ENCODE measurements around the gene TJP3.
A peak's percentile ranks its signal among the peaks of the same experiment; 100 is the strongest.

Gene TJP3

GRCh38 chr19:3771000-3771905 is 63.1 kb downstream of the TJP3 start:
- no peak for DNase-seq

DNA sequence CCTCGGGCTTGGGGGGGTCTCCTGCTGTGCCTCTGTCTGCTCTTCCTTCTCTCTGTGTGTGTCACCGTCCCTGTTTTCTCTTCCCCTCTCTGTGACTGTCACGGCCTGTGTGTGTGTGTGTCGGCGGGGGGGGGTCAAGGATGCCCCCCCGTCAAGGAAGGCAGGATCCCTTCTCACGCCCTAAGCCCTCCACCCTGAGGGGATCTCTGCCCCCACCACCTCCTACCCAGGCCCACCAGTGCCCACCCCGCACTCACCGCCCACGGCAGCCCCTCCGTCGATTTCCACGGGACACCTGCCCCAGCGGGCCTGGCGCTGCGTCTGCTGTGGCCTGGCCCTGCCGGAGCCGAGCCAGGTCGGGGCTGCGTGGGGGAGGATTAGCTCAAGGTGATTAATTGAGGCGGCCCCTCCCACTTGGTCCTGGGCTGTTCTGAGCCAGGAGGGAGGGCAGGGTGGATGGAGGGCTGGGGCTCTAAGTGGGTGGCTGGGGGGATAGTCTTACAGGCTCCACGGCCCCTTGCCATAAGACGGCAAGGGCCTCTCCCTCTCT is 63.8 kb downstream of the TJP3 start, which contains the start of gene RAX2:
Gene RAX2, minus strand, starts transcription at position 323 of the 550 bp plus-strand sequence. CDS start 486 bp downstream, outside the sequence.
- DNase-seq: no peak

- DNase-seq: no peak
Observed at GRCh38 chr19:3773814-3774515, 65.8 kb downstream of the TJP3 start.

- DNase-seq: no peak
Observed at GRCh38 chr19:3774621-3775373, 66.6 kb downstream of the TJP3 start.

- no peak for DNase-seq
Observed at GRCh38 chr19:3775374-3775711, 67.2 kb downstream of the TJP3 start.

- no peak for DNase-seq
Observed at GRCh38 chr19:3775831-3776230, 67.6 kb downstream of the TJP3 start.

DNA sequence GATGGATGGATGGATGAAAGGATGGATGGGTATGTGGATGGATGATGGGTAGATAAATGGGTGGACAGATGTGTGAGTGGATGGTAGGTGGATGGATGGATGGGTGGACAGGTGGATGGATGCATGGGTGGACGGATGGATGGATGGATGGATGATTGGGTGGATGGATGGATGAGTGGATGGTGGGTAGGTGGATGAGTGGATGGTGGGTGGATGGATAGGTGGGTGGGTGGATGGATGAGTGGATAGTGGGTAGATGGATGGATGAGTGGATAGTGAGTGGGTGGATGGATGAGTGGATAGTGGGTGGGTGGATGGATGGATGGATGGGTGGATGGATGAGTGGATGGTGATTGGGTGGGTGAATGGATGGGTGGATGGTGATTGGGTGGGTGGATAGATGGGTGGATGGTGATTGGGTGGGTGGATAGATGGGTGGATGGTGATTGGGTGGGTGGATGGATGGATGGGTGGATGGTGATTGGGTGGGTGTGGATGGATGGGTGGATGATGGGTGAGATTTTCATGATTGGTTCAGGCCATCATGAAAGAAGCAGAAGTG is 68.4 kb downstream of the TJP3 start:
- no peak for DNase-seq

DNA sequence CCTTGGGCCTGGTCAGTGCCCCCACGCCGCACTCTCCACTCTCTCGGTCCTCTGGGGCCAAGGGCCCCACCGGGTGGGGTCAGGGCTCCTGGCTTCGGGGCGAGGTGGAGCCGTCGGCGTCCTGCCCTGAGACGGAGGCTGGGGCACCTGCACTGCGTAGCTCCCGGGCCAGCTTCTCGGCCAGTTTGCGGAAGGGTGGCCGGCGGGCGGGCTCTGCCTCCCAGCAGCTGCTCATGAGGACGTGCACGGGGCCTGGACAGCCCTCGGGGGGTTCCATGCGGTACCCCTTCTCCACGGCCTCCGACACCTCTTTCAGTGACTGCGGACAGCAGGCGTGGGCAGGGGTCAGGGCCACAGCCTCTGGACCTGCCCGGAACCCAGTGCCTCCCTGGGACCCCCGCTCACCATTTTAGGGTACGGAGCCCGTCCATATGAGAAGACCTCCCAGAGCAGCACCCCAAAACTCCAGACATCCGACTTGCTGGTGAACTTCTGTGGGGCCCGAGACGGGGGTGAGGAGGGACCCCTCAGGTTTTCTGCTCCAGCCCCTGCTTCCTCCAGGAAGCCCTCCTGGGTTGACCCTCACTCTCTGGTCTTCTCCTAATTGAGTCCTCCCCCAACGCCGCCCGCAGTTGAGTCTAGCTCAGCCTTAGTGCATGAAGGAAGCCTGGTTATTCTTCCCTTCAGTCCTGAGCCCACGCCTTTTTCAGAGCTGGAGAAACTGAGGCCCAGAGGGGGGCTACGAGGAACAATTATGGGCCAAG is 70.1 kb downstream of the TJP3 start:
- DNase-seq: no peak

- DNase-seq: no peak
Observed at GRCh38 chr19:3778899-3779723, 70.9 kb downstream of the TJP3 start.

GRCh38 chr19:3780786-3781304 is 72.7 kb downstream of the TJP3 start:
- DNase-seq: no peak

- no peak for DNase-seq
Observed at GRCh38 chr19:3781603-3782002, 73.4 kb downstream of the TJP3 start.

DNA sequence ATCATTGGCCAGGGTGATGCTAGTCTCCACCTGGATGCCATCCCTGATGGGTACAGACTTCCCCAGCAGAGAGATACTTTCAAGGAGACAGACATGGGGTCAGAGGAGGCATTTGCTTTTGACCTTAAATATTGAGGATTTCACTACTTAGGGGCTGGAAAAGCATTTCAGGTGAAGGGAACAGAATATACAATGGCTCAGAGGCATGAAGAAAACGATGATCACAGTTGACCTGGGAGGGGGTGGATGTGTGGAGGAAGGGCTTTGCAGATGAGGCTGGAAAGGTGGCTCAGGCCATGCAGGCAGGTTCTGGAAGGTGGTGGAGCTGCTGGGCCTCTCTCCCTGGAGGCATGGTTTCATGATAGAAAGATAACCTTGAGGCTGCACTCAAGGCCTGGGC is 74.1 kb downstream of the TJP3 start:
- DNase-seq: no peak

- no peak for DNase-seq
Observed at GRCh38 chr19:3782903-3783302, 74.7 kb downstream of the TJP3 start.

DNA sequence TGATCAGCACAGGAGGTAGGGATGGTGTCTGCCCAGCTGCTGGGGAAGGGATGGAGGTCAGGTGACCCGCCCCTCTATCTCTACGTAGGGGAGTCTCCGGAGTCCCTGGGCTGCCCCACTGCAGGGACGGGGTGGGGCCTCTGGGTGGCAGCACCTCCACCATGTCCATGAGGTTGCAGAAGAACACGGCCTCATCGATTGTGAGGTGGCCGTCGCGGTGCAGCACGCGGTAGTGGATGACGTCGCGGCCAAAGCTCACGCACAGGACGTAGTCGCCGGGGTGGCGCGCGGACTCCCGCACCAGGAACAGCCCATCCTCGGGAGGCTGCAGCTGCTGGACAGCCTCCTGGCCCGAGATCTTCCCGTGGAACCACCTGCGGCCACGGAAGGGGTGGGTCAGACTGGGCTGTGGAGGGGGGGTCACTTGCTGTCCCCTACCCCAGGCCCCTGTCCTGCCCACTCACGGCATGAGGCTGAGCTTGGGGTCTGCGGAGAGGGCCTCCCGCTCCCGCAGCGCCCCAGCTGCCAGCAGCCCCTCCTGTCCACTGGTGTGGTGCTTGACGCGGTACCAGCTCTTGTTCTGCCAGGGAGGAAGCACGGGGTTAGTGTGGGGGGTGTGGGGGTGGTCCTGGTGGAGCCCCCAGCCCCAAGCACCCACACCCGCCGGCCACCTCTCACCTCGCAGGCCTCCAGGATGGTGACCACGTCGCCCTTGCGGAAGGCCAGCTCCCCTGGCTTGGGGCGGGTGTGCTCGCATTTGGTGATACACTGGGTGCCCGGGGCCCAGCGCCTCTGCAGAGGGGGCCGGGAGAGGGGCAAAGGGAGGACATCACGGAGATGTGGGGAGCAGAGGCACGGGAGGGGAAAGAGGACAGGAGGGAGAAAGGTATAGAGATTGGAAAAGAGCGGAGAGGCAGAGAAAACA is 75.7 kb downstream of the TJP3 start:
- DNase-seq: peak; percentile 8

DNA sequence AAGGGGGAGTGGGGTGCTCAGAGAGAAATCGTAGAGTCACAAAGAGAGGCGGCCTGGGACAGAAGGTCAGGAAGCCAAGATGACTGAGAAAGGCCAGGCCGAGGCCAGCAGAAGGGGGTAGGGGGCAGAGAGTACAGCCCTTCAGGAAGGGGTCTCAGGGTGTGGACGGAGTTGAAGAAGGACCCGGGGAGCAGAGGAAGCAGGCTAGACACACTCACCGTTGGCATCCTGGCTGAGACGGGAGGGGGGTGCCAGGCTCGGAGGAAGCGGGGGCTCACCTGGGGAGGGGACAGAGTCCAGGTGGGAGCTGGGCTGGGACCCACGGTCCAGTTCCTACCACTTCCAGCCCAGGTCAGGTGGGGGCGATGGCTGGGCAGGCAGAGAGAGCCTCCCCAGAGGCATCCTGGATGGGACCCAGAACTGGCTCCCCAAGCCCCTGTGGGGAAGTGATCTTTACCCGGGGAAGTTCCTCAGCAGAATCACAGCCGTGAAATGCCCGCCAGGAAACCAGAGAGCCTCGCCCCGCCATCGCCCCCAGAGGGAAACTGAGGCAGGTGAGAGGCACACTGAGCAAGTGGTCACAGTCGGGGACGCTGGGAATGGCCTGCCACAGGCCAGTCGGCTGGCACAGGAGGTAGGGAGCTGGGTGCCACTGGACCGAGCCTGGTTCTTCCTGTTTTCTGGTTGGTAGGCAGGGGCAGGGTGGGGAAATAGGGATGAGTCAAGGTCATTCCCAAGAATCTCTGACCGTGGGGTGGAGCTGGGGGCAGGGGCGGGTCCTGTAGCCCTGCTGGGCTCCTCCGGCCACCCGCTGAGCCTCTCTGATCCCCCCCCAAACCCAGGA is 76.6 kb downstream of the TJP3 start:
- no peak for DNase-seq

GRCh38 chr19:3785451-3785937 is 77.3 kb downstream of the TJP3 start:
- DNase-seq: no peak

DNA sequence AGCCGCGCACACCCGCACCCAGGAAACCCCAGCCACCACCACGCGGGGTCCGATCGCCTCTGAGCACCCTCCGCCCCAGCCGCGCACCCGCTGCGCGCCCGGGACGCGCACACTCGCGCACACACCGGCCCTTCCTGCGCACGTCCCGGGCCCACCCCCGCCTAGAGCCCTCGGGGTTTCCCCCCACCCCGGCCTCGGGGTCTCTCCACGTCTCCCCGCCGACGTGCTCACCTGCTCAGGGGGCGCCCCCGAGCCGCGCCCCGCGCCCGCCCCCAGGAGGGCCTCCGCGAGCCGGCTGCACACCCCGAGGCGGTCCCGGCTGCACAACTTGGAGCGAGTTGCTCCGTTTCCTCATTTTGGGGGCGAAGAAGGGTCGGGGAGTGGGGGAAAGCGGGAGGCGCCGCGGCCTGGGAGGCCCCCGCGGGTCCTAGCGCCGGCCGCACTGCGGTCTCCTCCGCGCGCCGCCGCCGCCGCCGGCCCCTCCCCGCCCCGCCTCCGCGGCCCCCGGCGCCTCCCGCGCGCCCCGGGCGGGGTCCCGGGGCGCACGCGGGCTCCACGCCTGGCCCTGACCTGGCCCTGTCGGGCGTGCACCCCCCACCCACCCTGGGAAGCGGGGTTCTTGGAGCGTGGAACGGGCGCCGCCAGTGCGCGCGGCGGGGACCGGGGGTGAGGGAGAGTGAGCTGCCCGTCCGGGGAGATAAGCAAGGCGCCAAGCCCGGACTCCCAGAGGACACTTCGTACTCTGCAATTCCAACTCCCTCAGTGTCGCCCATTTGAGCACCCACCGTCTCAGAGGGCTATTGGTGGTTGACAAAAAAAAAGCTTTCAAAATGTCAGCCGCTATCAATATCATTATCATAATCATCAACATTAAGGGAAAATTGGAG is 78.0 kb downstream of the TJP3 start, which contains the start of gene MATK:
Gene MATK, minus strand, starts transcription at position 444 of the 887 bp plus-strand sequence. CDS start 1,246 bp downstream, outside the sequence.
- DNase-seq: no peak

Data from activated effector memory CD4-positive, alpha-beta T cell treated with Interleukin-2 at 50 U/mL for 16 hours (primary cell).